Esophagus (tissue), 2 donors: ENCODE results near the gene CTLA4. TPM values are rescaled to one million over a fixed set of nuclear protein-coding genes. Genes with fewer than 3 reads are reported as not detected.

Experiments
- H3K27ac ChIP-seq, 2 donors: one replicate each; pipeline ENCODE4 v1.5.1; 2013; ENCODE audit warnings: low read depth in 2 of 2, mild to moderate bottlenecking in 2 of 2, inconsistent platforms in 1 of 2, low read length in 1 of 2, moderate library complexity in 1 of 2
- H3K27me3 ChIP-seq, 2 donors: one replicate each; pipeline ENCODE4 v1.6.1; 2013; ENCODE audit warnings: low read length in 2 of 2, control low read depth in 1 of 2, mild to moderate bottlenecking in 1 of 2; ENCODE audit not compliant: insufficient read depth in 2 of 2, control insufficient read depth in 1 of 2
- H3K36me3 ChIP-seq, 2 donors: one replicate each; pipeline ENCODE4 v1.6.1; 2013; ENCODE audit warnings: low read length in 1 of 2; ENCODE audit not compliant: control insufficient read depth in 2 of 2, insufficient read depth in 2 of 2
- H3K4me1 ChIP-seq, 2 donors: one replicate each; pipeline ENCODE4 v1.6.1; 2013; ENCODE audit warnings: low read length in 1 of 2; ENCODE audit not compliant: control insufficient read depth in 2 of 2, insufficient read depth in 2 of 2
- H3K4me3 ChIP-seq, 2 donors: one replicate each; pipeline ENCODE4 v1.5.1; 2013; ENCODE audit warnings: low read length in 2 of 2, mild to moderate bottlenecking in 2 of 2, low read depth in 1 of 2, moderate library complexity in 1 of 2
- H3K9me3 ChIP-seq, 2 donors: one replicate each; pipeline ENCODE4 v1.6.1; 2013; ENCODE audit warnings: mild to moderate bottlenecking in 2 of 2, low read depth in 1 of 2, low read length in 1 of 2, moderate library complexity in 1 of 2; ENCODE audit not compliant: control insufficient read depth in 2 of 2, insufficient read depth in 1 of 2
- WGBS, 2 donors: extraction: QIAGEN DNeasy Blood & Tissue Kit; methylation state at CpG; one replicate each; pipeline ENCODE4 v1.1.7; 2013; 5-methylcytosine and 5-hydroxymethylcytosine counted together
- polyA plus RNA-seq, 2 donors: library from polyadenylated mRNA; stranded (reverse); fragments of 200-250 nt; gene quantifications; one replicate each; pipeline ENCODE4 v1.2.3, GENCODE V29; 2013
- donor health status: healthy with polysubstance abuse.
- donor health status: Bipolar disorder and iron deficiency.

The CTLA4 gene
- polyA plus RNA-seq, 2 donors = 0.24 to 0.32 TPM

- H3K4me3 ChIP-seq = no peak overlapping the region
- H3K9me3 ChIP-seq = no peaks in the 10 kb centered on the region
- no peaks in the 10 kb centered on the region for H3K36me3 ChIP-seq
- H3K27me3 ChIP-seq = no peaks in the 10 kb centered on the region
- H3K4me1 ChIP-seq = no peaks in the 10 kb centered on the region
- 71 to 86% methylated on average over 1 of the region's 1 CpG for WGBS, 2 donors
- no peak overlapping the region for H3K27ac ChIP-seq
Measured at GRCh38 chr2:203894262-203894661, 26.7 kb downstream of the CTLA4 start.

- no peak overlapping the region for H3K27ac ChIP-seq
- no peaks in the 10 kb centered on the region for H3K4me1 ChIP-seq
- H3K36me3 ChIP-seq = no peaks in the 10 kb centered on the region
- WGBS, 2 donors = 64 to 71% methylated on average over 2 of the region's 2 CpGs
- no peaks in the 10 kb centered on the region for H3K9me3 ChIP-seq
- no peak overlapping the region for H3K4me3 ChIP-seq
- no peaks in the 10 kb centered on the region for H3K27me3 ChIP-seq
Measured at GRCh38 chr2:203897544-203897943, 30.0 kb downstream of the CTLA4 start.

- no peaks in the 10 kb centered on the region for H3K9me3 ChIP-seq
- H3K27ac ChIP-seq = no peak overlapping the region
- H3K4me1 ChIP-seq = no peaks in the 10 kb centered on the region
- 70 to 75% methylated on average over 2 of the region's 2 CpGs for WGBS, 2 donors
- no peak overlapping the region for H3K4me3 ChIP-seq
- no peaks in the 10 kb centered on the region for H3K27me3 ChIP-seq
- H3K36me3 ChIP-seq = no peaks in the 10 kb centered on the region
Measured at GRCh38 chr2:203898657-203899056, 31.1 kb downstream of the CTLA4 start.

DNA sequence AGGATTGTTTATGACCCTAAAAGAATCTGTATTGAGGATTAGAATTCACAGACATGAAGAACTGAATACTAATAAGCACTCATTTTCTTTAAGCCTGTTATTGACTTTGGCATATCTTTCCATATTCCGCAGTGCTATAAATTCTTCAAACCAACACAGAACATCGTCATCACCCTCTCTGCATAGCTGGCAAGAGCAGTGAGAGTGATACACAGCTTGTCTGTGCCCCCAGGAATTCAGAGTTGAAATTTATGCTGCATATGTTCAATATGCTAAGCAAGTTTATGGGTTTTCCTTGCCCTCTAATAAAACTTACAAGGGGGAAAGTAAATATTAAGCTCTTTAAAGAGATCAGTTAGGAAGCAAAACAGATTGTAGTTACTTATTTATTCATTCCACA is 32.7 kb downstream of the CTLA4 start:
- H3K27ac ChIP-seq = no peak overlapping the region
- no peaks in the 10 kb centered on the region for H3K27me3 ChIP-seq
- H3K9me3 ChIP-seq = no peaks in the 10 kb centered on the region
- 55 to 67% methylated on average over 2 of the region's 2 CpGs for WGBS, 2 donors
- no peaks in the 10 kb centered on the region for H3K36me3 ChIP-seq
- no peaks in the 10 kb centered on the region for H3K4me1 ChIP-seq
- H3K4me3 ChIP-seq = no peak overlapping the region

DNA sequence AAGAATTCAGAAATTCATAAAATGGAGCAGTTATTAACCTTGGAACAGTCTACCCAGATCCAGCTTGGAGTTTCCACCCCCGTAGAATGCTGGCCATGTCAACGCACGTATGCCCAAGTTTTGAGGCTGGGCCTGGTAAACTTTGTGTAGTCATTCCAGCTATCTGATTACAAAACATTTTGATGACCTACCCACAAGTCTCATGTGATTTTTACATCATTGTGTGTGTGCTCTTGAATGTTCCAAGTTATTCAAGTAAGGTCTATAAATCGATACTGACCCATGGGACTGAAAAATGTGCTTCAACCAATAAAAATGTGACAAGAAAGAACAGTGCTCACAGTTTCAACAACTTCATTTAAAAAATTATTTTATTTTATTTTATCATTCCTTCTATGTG is 36.5 kb downstream of the CTLA4 start:
- no peak overlapping the region for H3K27ac ChIP-seq
- 95% methylated on average over 4 of the region's 4 CpGs for WGBS, 2 donors

DNA sequence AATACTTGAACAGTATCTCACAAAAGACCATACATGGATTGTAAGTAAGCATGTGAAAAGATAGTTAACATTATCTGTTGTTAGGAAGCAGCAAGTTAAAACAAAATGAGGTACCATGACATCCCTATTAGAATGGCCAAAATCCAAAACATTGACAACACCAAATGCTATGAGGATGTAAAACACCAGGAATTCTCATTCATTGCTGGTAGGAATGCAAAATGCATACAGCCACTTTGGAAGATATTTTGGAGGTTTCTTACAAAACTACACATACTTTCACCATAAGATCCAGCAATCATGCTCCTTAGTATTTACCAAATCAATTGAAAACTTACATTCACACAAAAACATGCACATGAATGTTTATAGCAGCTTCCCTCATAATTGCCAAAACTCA is 38.1 kb downstream of the CTLA4 start:
- Histone ChIP-seq H3K27me3 (no peaks in the 10 kb centered on the region), H3K4me3 (no peak overlapping the region), H3K27ac (no peak overlapping the region), H3K36me3 (no peaks in the 10 kb centered on the region), H3K9me3 (no peaks in the 10 kb centered on the region), H3K4me1 (no peaks in the 10 kb centered on the region)

More for the DNA sequence above, 36.5 kb downstream of the CTLA4 start:
- no peaks in the 10 kb centered on the region for H3K4me1 ChIP-seq
- no peaks in the 10 kb centered on the region for H3K36me3 ChIP-seq
- no peak overlapping the region for H3K4me3 ChIP-seq
- no peaks in the 10 kb centered on the region for H3K9me3 ChIP-seq
- no peaks in the 10 kb centered on the region for H3K27me3 ChIP-seq

DNA sequence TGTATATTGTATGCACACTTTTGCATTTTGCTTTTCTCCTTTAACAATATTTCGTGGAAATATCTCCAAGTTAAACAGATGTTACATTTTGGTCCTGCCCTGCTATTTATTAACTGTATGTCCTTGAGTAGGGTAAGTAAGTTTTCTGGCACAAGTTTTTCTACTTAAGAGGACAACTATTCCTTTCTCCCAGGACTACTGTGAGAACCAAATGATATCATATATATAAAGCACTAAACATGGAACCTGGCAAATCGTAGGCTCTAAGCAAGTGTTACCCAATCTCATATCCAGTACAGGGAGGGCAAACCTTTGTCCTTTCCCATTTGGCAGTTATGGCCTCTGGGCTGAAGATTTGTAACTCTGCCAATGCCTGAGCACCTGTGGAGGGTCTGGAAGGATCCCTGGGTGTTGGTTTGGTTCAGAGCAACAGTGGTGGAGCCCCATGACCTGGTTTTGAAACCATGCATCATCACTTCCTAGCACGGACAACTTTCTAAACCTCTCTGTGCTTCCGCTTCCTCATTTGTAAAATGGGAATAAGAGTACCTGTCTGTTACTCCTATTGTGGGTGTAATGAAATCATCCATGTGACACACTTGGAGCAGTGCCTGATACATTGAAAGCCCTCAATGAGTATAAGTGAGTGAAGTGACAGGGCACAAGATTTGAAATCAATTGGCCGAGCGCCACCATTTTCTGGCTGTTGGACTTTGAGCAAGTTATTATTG is 40.7 kb downstream of the CTLA4 start:
- Histone ChIP-seq H3K27me3 (no peaks in the 10 kb centered on the region), H3K27ac (no peak overlapping the region), H3K4me1 (no peaks in the 10 kb centered on the region), H3K4me3 (no peak overlapping the region), H3K36me3 (no peaks in the 10 kb centered on the region), H3K9me3 (no peaks in the 10 kb centered on the region)
- WGBS, 2 donors = 78 to 89% methylated on average over 6 of the region's 6 CpGs

- H3K27me3 ChIP-seq = no peaks in the 10 kb centered on the region
- H3K36me3 ChIP-seq = no peaks in the 10 kb centered on the region
- H3K27ac ChIP-seq = no peak overlapping the region
- H3K4me1 ChIP-seq = no peaks in the 10 kb centered on the region
- H3K9me3 ChIP-seq = no peaks in the 10 kb centered on the region
- 41 to 54% methylated on average over 3 of the region's 3 CpGs for WGBS, 2 donors
- H3K4me3 ChIP-seq = no peak overlapping the region
Measured at GRCh38 chr2:203908797-203909185, 41.2 kb downstream of the CTLA4 start.

GRCh38 chr2:203909261-203909967 is 41.8 kb downstream of the CTLA4 start:
- no peak overlapping the region for H3K27ac ChIP-seq

DNA sequence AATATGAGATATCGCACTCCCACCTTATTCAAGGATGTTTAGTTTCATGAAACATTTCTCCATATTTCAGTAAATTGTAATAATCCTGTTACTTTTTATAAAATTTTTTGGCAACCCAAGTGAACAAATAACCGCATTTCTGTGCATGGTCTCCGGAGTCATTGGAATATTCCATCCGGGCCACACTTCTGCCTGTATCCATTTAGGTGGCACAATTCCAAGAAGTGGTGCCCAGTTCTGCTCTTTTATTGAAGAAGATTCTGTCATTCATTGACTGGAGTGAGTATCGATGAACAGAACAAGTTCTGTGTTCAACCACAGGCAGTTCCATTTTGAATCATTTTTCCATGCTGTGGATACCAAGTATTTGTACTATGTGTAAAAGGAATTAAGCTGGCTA is 42.4 kb downstream of the CTLA4 start:
- H3K4me3 ChIP-seq = no peak overlapping the region
- H3K36me3 ChIP-seq = no peaks in the 10 kb centered on the region
- H3K27me3 ChIP-seq = no peaks in the 10 kb centered on the region
- H3K9me3 ChIP-seq = no peaks in the 10 kb centered on the region
- H3K4me1 ChIP-seq = no peaks in the 10 kb centered on the region
- H3K27ac ChIP-seq = no peak overlapping the region
- whole genome bisulfite sequencing, 2 donors = 40 to 44% methylated on average over 5 of the region's 5 CpGs

More at GRCh38 chr2:203909261-203909967, 41.8 kb downstream of the CTLA4 start:
- Histone ChIP-seq H3K4me3 (no peak overlapping the region), H3K36me3 (no peaks in the 10 kb centered on the region), H3K27me3 (no peaks in the 10 kb centered on the region), H3K9me3 (no peaks in the 10 kb centered on the region), H3K4me1 (no peaks in the 10 kb centered on the region)
- WGBS, 2 donors = 20 to 21% methylated on average over 8 of the region's 8 CpGs
